ENCODE data around the gene LAMA2. TPM values are rescaled to one million over a fixed set of nuclear protein-coding genes. Genes with fewer than 3 reads are reported as not detected.
"Not testable (repeated sequence)": the region's sequence is repeated elsewhere in the genome, so short reads cannot be mapped to it uniquely, and the experiment has no call there.

The LAMA2 gene
- total and polyA plus RNA-seq, 8 donors, result 3.4 to 110 (median 31.6) TPM

- Histone ChIP-seq H3K36me3 (peaks cover 0 to 22% (median 18%) of the 10 kb centered on the region in 4 donors), H3K27ac (no peak overlapping the region), H3K9me3 (peaks cover 0 to 8% (median 3%) of the 10 kb centered on the region in 4 donors), H3K4me1 (no peaks in the 10 kb centered on the region), H3K27me3 (no peaks in the 10 kb centered on the region), H3K4me3 (no peak overlapping the region)
- DNase-seq, result no peak
- intact Hi-C loops (cut with DNase I; ENCODE audit: low total_unique reads), result no loop called here
- no peak for TF ChIP-seq CTCF (IDR thresholded peaks at IDR 0.05)
- no peak for TF ChIP-seq EP300 (IDR thresholded peaks at IDR 0.05)
- TF ChIP-seq POLR2AphosphoS5 (IDR thresholded peaks at IDR 0.05), result no peak
- TF ChIP-seq POLR2A (IDR thresholded peaks at IDR 0.05), result no peak
- 84 to 92% (median 89%) methylated on average over 3 of the region's 3 CpGs for WGBS, 5 donors
Observed at GRCh38 chr6:129047834-129048233, 164.9 kb downstream of the LAMA2 start.

DNA sequence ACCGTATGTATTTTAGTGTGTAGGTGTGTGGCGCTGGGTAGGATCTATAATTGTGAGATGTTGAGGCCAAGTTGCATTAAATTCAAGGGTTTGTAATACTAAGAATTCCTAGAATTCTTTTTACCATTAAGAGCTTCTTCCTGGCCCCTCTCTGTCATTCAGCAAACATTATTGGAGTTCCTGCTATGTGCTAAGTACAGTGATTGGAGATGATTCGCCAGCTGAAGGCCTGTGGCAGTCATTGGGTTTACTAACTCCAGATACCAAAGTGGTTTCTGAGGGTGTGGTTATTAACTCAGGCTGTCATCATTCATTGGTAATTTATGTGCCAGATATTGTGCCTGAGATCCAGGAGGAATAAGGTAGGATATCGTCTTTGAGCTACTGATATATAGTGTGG lies 167.1 kb downstream of the LAMA2 start:
- WGBS, 5 donors, result 89 to 94% (median 92%) methylated on average over 4 of the region's 4 CpGs
- no peaks in the 10 kb centered on the region for H3K9me3 ChIP-seq
- peaks cover 0 to 34% (median 27%) of the 10 kb centered on the region in 4 donors for H3K36me3 ChIP-seq
- intact Hi-C loops (cut with DNase I; ENCODE audit: low total_unique reads), result no loop called here
- no peaks in the 10 kb centered on the region for H3K4me1 ChIP-seq
- H3K27me3 ChIP-seq, result no peaks in the 10 kb centered on the region
- no peak overlapping the region for H3K27ac ChIP-seq
- H3K4me3 ChIP-seq, result no peak overlapping the region
- no peak for DNase-seq
- no peak for TF ChIP-seq POLR2A (IDR thresholded peaks at IDR 0.05)
- TF ChIP-seq EP300 (IDR thresholded peaks at IDR 0.05), result no peak
- TF ChIP-seq CTCF (IDR thresholded peaks at IDR 0.05), result no peak

DNA sequence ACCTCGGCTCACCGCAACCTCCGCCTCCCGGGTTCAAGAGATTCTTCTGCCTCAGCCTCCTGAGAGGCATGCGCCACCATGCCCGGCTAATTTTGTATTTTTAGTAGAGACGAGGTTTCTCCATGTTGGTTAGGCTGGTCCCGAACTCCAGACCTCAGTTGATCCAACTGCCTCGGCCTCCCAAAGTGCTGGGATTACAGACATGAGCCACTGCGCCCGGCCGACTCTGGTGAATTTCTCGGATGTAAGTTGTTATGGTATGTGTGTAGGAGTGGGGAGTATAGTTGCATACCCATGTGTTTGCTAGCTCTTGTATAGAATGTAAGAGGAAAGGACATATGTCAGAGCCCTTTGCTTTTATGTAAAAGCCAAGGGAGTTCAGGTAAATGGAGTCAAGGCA lies 170.2 kb downstream of the LAMA2 start:
- peaks cover 0 to 34% (median 27%) of the 10 kb centered on the region in 4 donors for H3K36me3 ChIP-seq
- H3K4me1 ChIP-seq; H3K27ac ChIP-seq; H3K27me3 ChIP-seq; intact Hi-C loops (cut with DNase I; ENCODE audit: low total_unique reads); H3K4me3 ChIP-seq; DNase-seq; H3K9me3 ChIP-seq: not testable (repeated sequence)
- WGBS, 5 donors, result 94 to 96% (median 95%) methylated on average over 13 of the region's 13 CpGs

- no peak for DNase-seq
- no peaks in the 10 kb centered on the region for H3K4me1 ChIP-seq
- H3K27me3 ChIP-seq, result no peaks in the 10 kb centered on the region
- no peak for TF ChIP-seq POLR2AphosphoS5 (IDR thresholded peaks at IDR 0.05)
- TF ChIP-seq EP300 (IDR thresholded peaks at IDR 0.05), result no peak
- TF ChIP-seq CTCF (IDR thresholded peaks at IDR 0.05), result no peak
- TF ChIP-seq POLR2A (IDR thresholded peaks at IDR 0.05), result no peak
- no peak overlapping the region for H3K4me3 ChIP-seq
- 30 to 46% (median 35%) methylated on average over 3 of the region's 3 CpGs for WGBS, 5 donors
- no peak overlapping the region for H3K27ac ChIP-seq
- intact Hi-C loops (cut with DNase I; ENCODE audit: low total_unique reads), result no loop called here
- H3K9me3 ChIP-seq, result no peaks in the 10 kb centered on the region
- peaks cover 0 to 29% (median 19%) of the 10 kb centered on the region in 4 donors for H3K36me3 ChIP-seq
Observed at GRCh38 chr6:129055796-129056195, 172.9 kb downstream of the LAMA2 start.

DNA sequence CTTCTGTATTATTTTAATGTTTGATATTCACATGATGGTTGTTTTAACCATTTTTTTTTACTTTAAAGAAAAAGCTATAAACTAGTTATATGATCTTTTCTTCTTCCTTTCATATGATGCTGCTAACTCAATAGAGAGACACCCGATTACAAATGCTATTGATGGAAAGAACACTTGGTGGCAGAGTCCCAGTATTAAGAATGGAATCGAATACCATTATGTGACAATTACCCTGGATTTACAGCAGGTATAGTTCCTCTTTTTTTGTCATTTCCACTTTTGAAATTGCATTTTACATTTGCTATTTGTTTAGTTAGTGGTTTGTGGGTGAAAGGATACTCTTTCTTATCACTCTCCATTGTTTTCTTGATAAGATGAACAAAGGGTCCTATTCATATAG lies 176.7 kb downstream of the LAMA2 start:
- no peak for DNase-seq
- Histone ChIP-seq H3K27me3 (no peaks in the 10 kb centered on the region), H3K36me3 (peaks cover 0 to 13% (median 8%) of the 10 kb centered on the region in 4 donors), H3K4me3 (no peak overlapping the region), H3K9me3 (no peaks in the 10 kb centered on the region), H3K4me1 (no peaks in the 10 kb centered on the region), H3K27ac (no peak overlapping the region)
- intact Hi-C loops (cut with DNase I; ENCODE audit: low total_unique reads), result no loop called here
- WGBS, 5 donors, result 68 to 80% (median 78%) methylated on average over 2 of the region's 2 CpGs
- TF ChIP-seq EP300 (IDR thresholded peaks at IDR 0.05), result no peak
- TF ChIP-seq CTCF (IDR thresholded peaks at IDR 0.05), result no peak
- no peak for TF ChIP-seq POLR2AphosphoS5 (IDR thresholded peaks at IDR 0.05)
- TF ChIP-seq POLR2A (IDR thresholded peaks at IDR 0.05), result no peak

Data from stomach (tissue), 9 donors.